ENCODE measurements around the gene NCBP3.

The NCBP3 gene, protein sequence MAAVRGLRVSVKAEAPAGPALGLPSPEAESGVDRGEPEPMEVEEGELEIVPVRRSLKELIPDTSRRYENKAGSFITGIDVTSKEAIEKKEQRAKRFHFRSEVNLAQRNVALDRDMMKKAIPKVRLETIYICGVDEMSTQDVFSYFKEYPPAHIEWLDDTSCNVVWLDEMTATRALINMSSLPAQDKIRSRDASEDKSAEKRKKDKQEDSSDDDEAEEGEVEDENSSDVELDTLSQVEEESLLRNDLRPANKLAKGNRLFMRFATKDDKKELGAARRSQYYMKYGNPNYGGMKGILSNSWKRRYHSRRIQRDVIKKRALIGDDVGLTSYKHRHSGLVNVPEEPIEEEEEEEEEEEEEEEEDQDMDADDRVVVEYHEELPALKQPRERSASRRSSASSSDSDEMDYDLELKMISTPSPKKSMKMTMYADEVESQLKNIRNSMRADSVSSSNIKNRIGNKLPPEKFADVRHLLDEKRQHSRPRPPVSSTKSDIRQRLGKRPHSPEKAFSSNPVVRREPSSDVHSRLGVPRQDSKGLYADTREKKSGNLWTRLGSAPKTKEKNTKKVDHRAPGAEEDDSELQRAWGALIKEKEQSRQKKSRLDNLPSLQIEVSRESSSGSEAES

DNA sequence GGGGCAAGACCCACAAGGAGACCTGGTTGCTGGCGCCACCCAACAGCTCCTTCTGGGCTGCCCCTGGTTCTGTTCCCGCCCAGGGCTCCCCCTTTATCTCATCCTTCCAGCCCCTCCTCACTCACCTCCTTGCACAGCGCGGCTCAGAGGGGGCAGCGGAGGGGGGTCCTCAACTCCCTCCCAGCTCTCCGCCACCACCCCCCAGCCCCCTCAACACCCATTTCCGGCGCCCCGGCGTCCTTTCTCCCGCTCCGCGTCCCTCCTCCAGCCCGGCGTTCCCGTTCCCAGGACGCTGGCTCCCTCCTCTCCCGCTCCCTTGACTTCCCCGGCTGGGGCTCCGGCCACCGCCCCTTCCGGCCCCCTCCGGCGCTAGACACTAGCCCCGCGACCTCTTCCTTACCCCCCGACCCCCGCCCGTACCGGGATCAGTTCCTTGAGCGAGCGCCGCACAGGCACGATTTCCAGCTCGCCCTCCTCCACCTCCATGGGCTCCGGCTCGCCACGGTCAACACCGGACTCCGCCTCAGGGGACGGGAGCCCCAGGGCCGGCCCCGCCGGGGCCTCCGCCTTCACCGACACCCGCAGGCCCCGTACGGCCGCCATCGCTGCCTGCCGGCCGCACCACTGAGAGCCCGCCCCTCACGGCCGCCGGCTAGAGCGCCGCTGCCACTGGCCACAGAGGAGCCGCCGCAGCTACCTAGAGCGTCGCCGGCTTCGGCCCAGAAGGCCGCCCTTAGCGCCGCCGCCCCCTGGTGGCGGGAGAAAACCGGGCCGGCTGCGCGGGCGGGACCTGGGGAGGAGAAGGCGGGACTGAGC is at the start of gene NCBP3:
TSS of gene NCBP3 (minus strand) at position 626 of the 816 bp plus-strand sequence. CDS start at position 603, 23 bp downstream.
- DNase-seq: peak; percentile 95

DNA sequence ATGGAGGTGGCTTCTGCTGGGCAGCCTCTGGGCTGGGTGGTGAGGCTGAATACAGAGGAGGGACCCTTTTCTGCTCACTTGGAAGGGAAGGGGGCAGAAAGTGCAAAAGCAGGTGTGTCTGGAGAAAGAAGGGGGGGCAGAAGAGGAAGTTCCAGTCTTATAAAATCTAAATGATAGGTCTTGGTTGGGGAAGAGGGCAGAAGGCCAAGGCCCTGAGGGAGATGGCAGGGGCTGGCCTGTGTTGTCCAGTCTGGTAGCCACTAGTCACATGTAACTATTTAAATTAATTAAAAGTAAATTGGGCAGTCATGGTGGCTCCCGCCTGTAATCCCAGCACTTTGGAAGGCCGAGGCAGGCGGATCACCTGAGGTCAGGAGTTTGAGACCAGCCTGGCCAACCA is 49.3 kb upstream of the NCBP3 start:
- DNase-seq: no peak

DNA sequence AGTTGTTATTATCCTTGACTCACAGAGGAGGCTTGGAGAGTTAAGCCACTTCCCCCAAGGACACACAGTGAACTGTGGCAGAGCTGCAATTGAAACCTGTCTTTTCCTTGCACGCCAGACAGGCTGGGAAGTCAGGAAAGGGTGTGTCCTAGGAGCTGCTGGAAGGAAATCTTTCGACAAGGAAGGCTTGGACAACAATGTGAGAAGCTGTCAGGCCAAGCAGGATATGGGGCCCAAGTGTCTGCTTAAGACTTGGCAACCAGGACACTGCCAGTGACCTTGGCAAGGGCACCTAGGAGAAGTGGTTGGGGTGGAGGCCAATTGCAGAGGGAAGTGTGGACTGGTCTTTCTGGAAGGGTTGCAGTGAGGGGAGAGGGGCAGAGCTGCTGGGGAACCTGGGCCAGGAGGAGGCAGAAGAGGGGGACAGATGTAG is 48.9 kb upstream of the NCBP3 start:
- DNase-seq: no peak

DNA sequence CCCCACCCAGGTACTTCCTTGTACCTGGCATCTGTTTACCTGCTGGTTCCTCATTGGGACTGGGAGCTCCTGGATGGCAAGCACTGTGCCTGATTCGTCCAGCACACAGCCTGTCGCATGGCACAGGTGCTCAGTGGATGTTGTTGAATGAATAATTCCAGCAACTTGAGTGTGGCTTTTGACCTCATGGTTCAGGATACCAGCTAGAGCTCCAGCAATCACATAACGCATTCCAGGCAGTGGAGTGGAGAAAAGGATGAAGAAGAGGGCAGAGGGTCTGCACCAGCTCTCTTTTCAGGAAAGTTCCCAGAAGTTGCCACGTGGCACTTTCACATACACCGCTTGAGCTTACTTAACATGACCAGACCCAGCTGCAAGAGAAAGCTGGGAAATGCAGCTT is 48.1 kb upstream of the NCBP3 start:
- DNase-seq: no peak

DNA sequence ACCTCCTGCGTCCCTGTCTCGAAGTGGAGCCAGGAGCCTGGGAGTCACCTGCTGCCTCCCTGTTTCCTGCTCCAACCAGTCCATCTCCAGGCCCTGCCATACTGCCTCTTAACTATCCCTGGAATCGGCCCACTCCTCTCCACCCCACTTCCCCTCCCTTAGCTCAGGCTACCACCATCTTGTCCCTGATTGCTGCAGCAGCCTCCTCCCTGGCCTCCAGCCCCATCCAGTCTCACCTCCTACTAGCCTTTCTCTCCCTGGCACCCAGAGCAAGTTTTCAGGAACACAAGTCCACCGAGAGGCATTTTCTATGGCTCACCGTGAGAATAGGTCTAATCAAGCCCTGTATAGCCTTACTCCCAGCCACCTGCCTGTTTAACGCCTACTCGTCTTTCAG is 47.7 kb upstream of the NCBP3 start:
- DNase-seq: no peak

DNA sequence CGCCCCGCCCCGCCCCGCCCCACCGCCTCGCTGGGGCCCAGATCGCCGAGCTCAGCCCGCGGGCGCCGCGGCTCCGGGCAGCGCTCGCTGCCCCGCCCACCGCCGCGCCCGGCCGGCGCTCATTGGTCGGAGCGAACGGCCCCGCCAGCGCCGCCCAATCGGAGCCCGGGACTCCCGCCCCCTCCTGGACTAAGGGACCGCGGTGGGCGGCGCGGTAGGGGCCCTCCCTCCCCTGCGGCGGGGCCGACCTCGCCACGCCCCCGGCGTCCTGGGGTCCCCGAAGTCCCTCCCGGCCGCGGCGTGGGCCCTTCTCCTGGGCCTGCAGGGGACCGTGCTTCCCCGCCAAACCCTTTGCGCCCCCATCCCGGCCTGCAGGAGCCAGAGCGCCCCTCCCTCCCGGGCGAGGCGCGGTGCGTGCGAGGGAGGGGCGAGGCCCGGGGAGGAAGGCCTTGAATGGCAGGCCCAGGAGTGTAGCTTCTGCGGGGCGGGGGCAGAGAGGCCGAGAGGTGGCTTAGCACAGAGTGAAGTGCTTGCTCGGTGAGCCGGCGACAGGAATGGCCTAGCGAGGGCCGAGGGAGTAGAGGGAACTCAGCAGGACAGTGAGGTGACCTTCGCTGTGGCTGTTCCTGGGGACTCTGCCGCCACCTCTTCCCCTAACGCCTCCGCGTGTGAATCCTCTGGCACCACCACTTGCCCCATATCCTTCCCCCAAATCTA is 47.1 kb upstream of the NCBP3 start, which contains the start of gene CAMKK1:
TSS of gene CAMKK1 (minus strand) at position 51 of the 717 bp plus-strand sequence. CDS start 7,366 bp downstream, outside the sequence.
- DNase-seq: peak; percentile 91

DNA sequence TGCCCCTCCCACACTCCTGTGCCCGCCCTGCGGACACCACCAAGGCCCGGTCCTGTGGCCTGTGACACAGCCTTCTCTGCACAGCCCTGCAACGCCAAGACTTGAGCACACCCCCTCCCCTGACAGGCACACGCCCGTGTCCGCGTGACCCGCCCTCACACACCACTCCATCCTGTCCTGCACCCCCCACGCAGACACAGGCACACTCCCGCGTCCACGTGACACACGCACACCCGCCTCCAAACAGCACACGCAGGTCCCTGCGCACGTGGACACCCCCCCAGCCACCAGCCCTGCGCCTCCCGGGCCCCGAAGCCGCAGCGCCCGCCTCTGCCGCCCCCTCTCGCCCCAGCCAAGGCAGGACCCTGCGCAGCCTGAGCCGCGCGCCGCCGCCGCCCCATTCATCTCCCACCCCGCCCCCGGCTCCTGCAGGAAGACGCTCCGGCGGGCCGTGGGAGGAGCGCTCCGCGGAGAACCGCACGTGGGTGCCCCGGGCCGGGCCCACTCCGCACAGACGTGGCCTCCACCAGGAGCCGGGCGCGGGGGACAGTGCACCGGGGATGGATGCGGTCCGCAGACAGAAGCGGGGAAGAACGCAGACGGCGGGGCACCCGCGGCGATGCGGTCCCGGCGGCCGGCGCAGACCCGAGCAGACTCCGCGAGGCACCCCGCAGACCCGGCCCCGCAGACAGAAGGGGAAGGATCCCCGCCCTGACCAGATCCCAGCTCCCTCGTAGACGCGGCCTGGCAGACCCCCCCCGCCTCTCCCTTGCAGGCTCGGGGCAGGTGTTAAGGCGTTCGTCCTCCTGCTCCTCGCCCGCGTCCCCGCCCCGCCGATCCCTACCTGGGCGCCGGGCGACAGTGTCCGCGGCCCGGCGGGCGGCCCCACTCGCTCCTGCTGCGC is 46.3 kb upstream of the NCBP3 start:
- DNase-seq: no peak

DNA sequence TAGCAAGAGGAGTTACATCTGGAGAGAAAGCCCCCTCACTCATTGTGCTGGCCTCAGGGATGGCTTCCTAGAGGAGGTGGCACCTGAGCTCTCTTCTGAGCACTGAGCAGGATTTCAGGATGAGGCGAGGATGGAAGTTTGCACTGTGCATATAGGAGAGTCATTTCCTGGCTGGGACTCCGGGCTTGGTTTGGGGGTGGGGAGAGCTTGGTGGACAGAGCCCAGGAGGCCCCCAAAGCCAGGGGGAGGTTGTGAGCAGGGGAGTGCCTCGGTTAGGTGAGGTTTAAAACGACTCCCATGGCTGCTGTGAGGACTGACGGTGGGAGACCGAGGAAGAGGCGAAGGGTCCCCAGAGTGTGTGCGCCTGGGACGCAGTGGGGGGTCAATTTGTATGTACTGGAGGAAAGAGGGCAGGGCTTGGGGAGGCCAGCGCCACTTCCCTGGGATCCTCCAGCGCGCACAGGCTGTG is 45.6 kb upstream of the NCBP3 start:
- DNase-seq: no peak

DNA sequence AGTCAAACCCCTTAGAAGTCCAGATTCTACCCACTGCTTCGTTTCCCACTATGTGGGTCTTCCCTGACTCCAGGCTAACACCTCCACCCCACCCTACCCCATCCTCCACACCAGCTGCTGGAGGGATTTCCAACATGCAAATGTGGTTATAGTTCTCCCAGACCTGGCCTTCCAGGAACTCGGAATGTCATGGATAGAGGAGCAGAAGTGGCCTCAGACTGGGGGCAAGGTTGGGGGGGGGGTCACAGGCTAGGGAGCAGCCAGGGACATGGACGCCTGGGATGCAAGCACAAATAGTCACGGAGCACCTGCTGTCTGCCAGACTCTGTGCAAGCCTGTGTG is 44.8 kb upstream of the NCBP3 start:
- no peak for DNase-seq

DNA sequence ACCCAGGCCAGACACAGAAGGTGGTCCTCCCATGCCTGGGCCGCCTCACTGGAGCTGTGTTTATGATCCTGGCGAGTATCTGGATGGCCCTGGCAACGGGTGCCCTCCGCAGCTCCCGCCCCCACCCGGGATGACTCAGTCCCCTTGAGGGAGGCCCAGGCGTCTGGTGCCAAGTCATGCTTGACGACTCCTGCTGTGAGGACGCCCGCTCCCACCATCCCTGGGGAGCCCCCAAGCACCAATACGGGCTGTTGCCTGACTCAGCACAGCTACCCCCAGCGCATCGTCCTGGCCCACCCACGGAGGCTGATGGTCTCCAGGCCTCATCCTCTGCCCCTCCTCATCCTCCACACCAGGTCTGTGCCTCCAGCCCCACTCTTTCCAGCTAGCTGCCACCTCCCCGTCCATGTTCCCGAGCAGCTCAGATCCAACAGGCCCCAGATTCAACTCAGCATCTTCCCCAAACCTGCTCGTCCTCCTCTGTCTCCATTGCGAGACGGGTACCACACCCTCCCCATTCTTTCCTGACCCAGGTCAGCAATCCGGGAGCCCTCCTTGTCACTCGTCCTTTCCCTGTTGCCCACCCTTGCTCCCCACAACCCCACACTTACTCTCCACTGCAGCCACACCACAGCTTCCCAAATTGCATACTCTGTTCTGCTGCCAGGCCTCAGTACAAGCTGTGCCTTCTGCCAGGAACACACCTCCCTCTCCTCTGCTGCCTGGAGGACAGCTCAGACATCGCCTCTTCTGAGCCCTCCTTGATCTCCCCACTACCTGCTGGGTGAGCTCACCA is 44.2 kb upstream of the NCBP3 start:
- DNase-seq: no peak

DNA sequence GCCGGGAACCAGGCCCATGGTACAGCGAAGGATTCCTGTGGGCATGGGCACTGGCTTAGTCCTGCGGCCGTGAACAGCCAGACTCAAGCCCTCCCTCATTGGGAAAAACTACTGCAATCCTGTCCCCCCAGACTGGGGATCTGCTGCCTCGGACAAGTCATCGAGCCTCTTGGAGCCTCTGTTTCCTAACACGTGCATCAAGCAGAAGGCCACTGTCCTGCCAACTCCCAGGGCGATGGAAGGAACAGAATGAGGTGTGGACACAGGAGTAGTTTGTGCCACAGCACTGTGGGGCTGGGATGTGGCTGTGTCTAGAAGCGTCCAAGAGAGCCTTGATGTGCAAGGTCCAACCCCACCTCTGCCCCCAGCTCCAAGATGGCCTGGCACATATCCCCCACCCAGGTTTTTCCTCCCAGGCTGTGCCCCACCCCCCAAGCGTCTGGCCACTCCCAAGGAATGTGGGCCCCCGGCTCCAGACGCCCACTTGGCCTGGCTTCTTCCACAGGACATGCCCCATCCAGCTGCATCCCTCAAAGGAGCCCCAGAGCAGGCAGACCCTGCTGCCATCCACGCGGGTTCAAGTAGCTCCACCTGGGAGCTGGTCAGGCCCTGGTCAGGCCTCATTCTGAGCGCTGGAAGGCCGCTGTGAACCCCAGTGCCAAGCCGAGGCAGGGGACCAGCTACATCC is 43.4 kb upstream of the NCBP3 start:
- no peak for DNase-seq

DNA sequence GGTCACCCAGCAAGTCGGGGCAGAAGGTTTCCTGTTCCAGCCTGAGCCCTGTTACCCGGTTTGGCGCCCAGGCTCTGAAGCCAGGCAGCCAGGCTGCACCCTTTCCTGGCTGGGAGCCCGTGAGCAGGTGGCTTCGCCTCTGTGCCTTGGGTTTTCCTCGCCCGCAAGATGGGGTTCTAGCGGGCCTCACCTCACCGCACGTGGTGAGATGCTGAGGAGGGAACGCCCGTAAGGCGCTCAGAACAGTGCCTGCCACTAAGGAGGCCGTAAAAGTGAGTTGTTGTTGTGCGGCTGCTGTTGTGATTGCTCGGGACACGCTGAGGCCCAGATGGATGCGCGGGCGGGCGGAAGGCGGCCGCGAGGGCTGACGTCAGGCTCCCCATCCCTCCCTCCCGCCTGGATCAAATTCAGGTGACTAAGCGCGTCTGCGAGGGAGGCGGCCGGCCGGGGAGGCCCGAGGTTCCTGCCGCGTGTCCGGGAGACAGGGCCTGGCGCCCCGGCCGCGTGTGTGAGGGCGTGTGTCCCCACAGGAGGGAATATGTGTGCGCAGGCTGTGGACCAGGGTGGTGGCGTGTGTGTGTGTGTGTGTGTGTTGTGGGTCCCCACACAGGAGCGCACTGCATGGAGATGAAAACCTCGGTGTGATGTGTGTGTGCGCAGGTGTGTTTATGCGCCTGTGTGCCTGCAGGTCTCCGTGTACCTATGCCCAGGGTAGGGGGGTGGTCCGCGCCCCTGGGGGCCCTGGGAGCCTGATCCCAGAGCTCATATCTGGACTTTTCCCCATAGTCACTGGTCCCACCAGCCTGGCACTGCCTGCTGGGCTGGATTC is 42.5 kb upstream of the NCBP3 start:
- DNase-seq: peak; percentile 89

DNA sequence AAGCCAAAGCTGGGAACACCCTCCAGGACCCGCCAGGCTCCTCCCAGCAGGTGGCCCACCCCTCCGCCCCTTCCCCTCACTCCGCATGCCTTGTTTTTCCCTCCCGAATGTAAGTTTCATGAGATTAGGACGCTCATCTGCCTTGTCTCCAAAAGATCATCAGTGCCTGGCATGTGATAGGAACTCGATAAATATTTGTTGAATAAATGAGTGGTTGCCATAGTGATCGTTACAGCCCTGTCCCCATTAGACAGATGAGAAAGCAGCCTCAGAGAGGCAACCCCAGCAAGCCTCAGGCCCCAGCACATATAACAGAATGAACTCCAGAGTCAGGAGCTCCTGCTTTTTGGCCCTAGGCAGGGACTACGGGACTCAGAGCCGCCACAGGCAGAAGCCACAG is 41.8 kb upstream of the NCBP3 start:
- DNase-seq: no peak

DNA sequence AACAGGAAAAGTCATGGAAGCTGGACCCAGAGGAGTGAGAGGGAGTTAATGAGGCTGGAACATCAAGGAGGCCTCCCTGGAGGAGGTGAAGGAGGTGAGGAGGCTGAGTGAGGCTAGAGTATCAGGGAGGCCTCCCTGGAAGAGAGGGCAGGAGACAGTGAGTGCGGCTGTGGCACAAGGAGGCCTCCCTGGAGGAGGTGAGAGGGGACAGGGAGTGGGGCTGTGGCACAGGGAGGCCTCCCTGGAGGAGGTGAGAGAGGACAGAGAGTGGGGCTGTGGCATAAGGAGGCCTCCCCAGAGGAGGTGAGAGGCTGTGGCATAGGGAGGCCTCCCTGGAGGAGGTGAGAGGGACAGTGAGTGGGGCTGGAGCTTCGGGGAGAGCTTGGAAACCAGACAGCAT is 41.3 kb upstream of the NCBP3 start:
- no peak for DNase-seq

DNA sequence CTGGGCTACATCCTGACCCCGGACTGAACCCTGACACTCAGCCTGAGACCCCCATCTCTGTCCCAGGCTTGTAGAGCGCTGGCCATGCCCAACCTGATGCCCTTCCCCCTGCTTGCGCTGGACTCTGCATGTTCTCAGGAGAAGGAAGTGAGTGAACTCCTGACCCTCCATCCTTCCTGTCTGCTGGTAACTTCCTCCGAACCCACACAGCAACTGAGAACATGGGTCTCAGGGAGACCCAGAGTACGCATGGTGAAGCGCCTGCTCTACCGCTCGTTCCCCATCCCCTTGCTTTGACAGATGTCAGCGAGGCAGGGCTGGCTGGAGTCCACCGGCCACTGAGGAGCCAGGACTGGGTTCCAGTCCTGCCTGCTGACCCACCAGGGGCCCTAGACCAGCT is 40.7 kb upstream of the NCBP3 start:
- no peak for DNase-seq

DNA sequence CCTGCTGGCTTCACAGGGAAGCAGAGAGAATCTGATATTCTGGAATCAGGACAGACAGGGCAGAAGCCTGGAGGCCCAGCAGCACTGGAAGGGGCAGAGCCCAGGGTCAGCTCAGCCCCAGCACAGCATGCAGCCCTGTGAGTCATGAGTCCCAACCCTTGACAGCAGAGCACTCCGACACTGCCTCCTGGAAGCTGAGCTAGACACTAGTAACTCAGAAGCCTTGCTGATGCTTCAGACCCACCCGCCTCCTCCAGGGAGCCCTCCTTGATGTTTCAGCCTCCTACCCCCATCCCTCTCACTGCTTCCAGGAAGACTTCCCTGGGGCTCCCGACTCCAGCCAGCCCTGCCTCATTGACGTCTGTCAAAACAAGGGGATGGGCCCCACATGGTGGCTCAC is 39.9 kb upstream of the NCBP3 start:
- no peak for DNase-seq

DNA sequence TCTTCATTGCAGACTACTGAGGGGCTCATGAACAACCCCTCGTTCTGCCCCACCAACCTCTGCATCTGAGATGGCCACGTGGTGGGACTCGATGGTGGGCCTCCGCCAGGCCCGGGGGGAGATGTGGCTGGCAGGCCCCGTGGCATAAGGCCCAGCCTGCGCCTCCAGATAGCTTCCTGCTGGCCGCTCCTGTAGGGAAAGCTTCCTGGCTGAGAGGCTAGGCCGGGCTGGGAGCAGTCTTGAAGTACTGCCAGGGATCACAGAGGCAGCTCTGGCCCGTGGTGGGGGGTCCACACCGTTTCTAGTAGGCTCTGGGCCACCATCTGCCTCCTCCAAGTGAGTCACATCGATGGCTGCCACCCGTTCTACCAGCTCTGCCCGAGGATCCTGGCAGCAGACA is 39.2 kb upstream of the NCBP3 start:
- no peak for DNase-seq

DNA sequence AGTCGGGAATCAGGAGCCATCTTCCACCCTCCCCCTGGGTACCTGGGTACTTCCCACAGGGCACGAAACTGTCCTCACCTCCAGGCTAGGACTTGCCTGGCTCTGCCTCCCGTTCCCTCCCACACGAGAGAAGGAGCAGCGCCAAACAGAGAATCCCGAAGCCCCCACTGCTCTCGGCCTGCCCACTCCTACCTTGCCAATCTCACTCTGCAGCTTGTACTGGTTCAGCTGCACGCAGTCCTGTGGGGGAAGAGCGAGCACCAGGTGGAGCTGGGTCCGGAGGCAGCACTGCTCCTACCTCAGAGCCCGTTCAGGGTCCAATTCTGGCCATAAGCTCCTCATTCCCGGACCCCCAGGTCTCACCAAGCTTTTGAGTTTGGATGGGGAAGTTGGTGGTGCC is 38.1 kb upstream of the NCBP3 start:
- DNase-seq: no peak

DNA sequence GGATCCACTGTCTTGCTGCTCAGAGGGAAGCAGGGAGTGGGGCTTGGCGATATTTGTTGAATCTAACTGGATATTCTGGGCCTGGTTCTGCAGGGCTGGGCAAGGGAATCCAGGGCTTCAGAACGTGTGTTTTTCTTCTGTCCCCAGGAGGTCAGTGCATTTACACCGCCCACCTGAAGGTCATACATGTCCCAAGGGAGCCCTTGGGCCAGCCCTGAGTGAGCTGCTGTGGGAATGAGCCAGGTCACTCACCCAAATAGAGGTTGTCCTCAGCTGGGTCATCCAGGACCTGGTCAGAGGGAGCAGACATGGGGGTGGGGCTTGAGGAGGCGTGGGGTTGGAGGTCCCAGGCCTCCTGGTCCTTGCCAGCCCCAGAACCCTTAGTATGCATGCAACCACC is 36.2 kb upstream of the NCBP3 start:
- DNase-seq: no peak

Data from right forelimb (tissue), 1 donor.